PC-9 (cell line): ENCODE results near the gene SLC44A5. TPM values are rescaled to one million over a fixed set of nuclear protein-coding genes. Genes with fewer than 3 reads are reported as not detected.

Source experiments
- BruUV-seq: library from RNA; stranded (reverse); fragments of 400-500 nt; replicated peaks from 2 replicates; lab custom pipeline; 2021; lab: Mats Ljungman, UMichigan
- CTCF ChIA-PET: fragments of 300-600 bp; sonication (Branson Sonifier 250); formaldehyde crosslinking; loops from one replicate; lab custom pipeline; 2022; ENCODE audit warnings: antibody characterized with exemption; lab: Charles Lee
- POLR2A ChIA-PET: fragments of 300-600 bp; sonication (Branson Sonifier 250); formaldehyde crosslinking; loops from one replicate; lab custom pipeline; 2022; ENCODE audit warnings: antibody characterized with exemption; ENCODE audit not compliant: unreplicated experiment; lab: Charles Lee
- DNase-seq, 2 experiments: peaks; one replicate each; pipeline versions ENCODE4 v3.0.0 to v3.0.0-alpha.2; 2015 to 2022; ENCODE audit warnings: mixed read lengths in 1 of 2
- H2AFZ ChIP-seq: fragments of 200-600 bp; sonication (generic); 2 replicates; pipeline ENCODE4 v1.8.1; 2017; ENCODE audit warnings: antibody characterized with exemption
- H3F3A ChIP-seq: fragments of 200-600 bp; sonication (generic); 2 replicates; pipeline ENCODE4 v1.8.1; 2017; ENCODE audit warnings: antibody characterized with exemption, mild to moderate bottlenecking, low read depth; ENCODE audit not compliant: insufficient read depth
- H3K27ac ChIP-seq: fragments of 200-600 bp; sonication (generic); 2 replicates; pipeline ENCODE4 v1.6.1; 2016; ENCODE audit warnings: mixed run types
- H3K27me3 ChIP-seq: fragments of 200-600 bp; sonication (generic); 2 replicates; pipeline ENCODE4 v1.6.1; 2016; ENCODE audit warnings: low read depth, mixed run types; ENCODE audit not compliant: insufficient read depth
- H3K36me3 ChIP-seq: fragments of 200-600 bp; sonication (generic); 2 replicates; pipeline ENCODE4 v1.6.1; 2016; ENCODE audit warnings: low read depth, mixed run types
- H3K4me1 ChIP-seq: fragments of 200-600 bp; sonication (generic); replicated peaks from 2 replicates; pipeline ENCODE4 v1.6.1; 2016; ENCODE audit warnings: mixed run types; ENCODE audit not compliant: insufficient read depth
- H3K4me2 ChIP-seq: fragments of 200-600 bp; sonication (generic); 2 replicates; pipeline ENCODE4 v1.6.1; 2017; ENCODE audit warnings: mixed run types
- H3K4me3 ChIP-seq: fragments of 200-600 bp; sonication (generic); 2 replicates; pipeline ENCODE4 v1.6.1; 2016; ENCODE audit warnings: mixed run types
- H3K79me2 ChIP-seq: fragments of 200-600 bp; sonication (generic); 2 replicates; pipeline ENCODE4 v1.6.1; 2017; ENCODE audit warnings: low read depth, mixed run types
- H3K9me2 ChIP-seq: fragments of 200-600 bp; sonication (generic); 2 replicates; pipeline ENCODE4 v1.8.1; 2017; ENCODE audit warnings: mild to moderate bottlenecking; ENCODE audit not compliant: insufficient read depth
- H3K9me3 ChIP-seq: fragments of 200-600 bp; sonication (generic); 2 replicates; pipeline ENCODE4 v1.8.1; 2016; ENCODE audit warnings: low read depth; ENCODE audit not compliant: insufficient read depth
- H4K20me1 ChIP-seq: fragments of 200-600 bp; sonication (generic); 2 replicates; pipeline ENCODE4 v1.8.1; 2017; ENCODE audit not compliant: insufficient read depth
- CTCF ChIP-seq: fragments of 200-600 bp; sonication (generic); conservative IDR thresholded peaks from 2 replicates; pipeline ENCODE4 v1.6.1; 2017; ENCODE audit warnings: mixed run types, antibody characterized with exemption, mild to moderate bottlenecking, moderate library complexity
- EZH2 ChIP-seq: fragments of 200-600 bp; sonication (generic); IDR thresholded peaks from 2 replicates; pipeline ENCODE4 v1.8.0; 2017; ENCODE audit warnings: antibody characterized with exemption, low read depth
- intact Hi-C: fragments of 100-400 bp; cut with micrococcal nuclease; formaldehyde crosslinking; loops from one replicate; pipeline ENCODE4 v1.10.0; 2022; ENCODE audit not compliant: unreplicated experiment
- total RNA-seq: library from RNA; stranded (reverse); gene quantifications from 2 replicates; pipeline ENCODE4 v1.2.3, GENCODE V29; 2021

SLC44A5 gene
- total RNA-seq, 1 experiment from 2014 or later, result 0.09 TPM

GRCh38 chr1:75543705-75544104 is 67.2 kb downstream of the SLC44A5 start:
- H3K27ac ChIP-seq, result no peak overlapping the region
- no peak for DNase-seq
- no peak for TF ChIP-seq CTCF
- TF ChIP-seq EZH2, result no peak
- no peaks in the 10 kb centered on the region for H3K4me1 ChIP-seq
- no peaks in the 10 kb centered on the region for H3K9me3 ChIP-seq
- POLR2A ChIA-PET, result no interaction called here
- no peak overlapping the region for H3K4me2 ChIP-seq
- H3K36me3 ChIP-seq, result no peaks in the 10 kb centered on the region
- no peaks in the 10 kb centered on the region for H3F3A ChIP-seq
- no peak overlapping the region for H3K4me3 ChIP-seq
- H2AFZ ChIP-seq, result no peak overlapping the region
- CTCF ChIA-PET, result no interaction called here
- H3K27me3 ChIP-seq, result no peaks in the 10 kb centered on the region
- intact Hi-C loops, result no loop called here
- no peaks in the 10 kb centered on the region for H3K9me2 ChIP-seq
- BruUV-seq, result no TSS peak
- no peaks in the 10 kb centered on the region for H3K79me2 ChIP-seq
- no peaks in the 10 kb centered on the region for H4K20me1 ChIP-seq

GRCh38 chr1:75542818-75543570 is 67.9 kb downstream of the SLC44A5 start:
- Histone ChIP-seq H3K9me3 (no peaks in the 10 kb centered on the region), H2AFZ (no peak overlapping the region), H3K4me2 (no peak overlapping the region), H3K27ac (no peak overlapping the region), H3F3A (no peaks in the 10 kb centered on the region), H3K9me2 (no peaks in the 10 kb centered on the region), H3K4me3 (no peak overlapping the region), H3K36me3 (no peaks in the 10 kb centered on the region), H4K20me1 (no peaks in the 10 kb centered on the region), H3K79me2 (no peaks in the 10 kb centered on the region), H3K4me1 (no peaks in the 10 kb centered on the region), H3K27me3 (no peaks in the 10 kb centered on the region)
- POLR2A ChIA-PET, result no interaction called here
- intact Hi-C loops, result no loop called here
- BruUV-seq, result no TSS peak
- no peak for DNase-seq
- no peak for TF ChIP-seq CTCF
- no peak for TF ChIP-seq EZH2
- CTCF ChIA-PET, result no interaction called here

- no peak for TF ChIP-seq CTCF
- no peak for TF ChIP-seq EZH2
- no peak overlapping the region for H3K4me3 ChIP-seq
- BruUV-seq, result no TSS peak
- no peaks in the 10 kb centered on the region for H3K4me1 ChIP-seq
- no peaks in the 10 kb centered on the region for H3K36me3 ChIP-seq
- no peaks in the 10 kb centered on the region for H3K79me2 ChIP-seq
- no peaks in the 10 kb centered on the region for H3F3A ChIP-seq
- no peaks in the 10 kb centered on the region for H4K20me1 ChIP-seq
- H3K27me3 ChIP-seq, result no peaks in the 10 kb centered on the region
- no peak overlapping the region for H3K4me2 ChIP-seq
- intact Hi-C loops, result no loop called here
- DNase-seq, result no peak
- CTCF ChIA-PET, result no interaction called here
- H3K9me2 ChIP-seq, result no peaks in the 10 kb centered on the region
- POLR2A ChIA-PET, result no interaction called here
- H3K27ac ChIP-seq, result no peak overlapping the region
- H2AFZ ChIP-seq, result no peak overlapping the region
- no peaks in the 10 kb centered on the region for H3K9me3 ChIP-seq
These were observed 71.4 kb downstream of the SLC44A5 start for GRCh38 chr1:75539230-75540116.
